CD14-positive monocyte (primary cell): ENCODE measurements around the gene SERPINC1. TPM values are rescaled to one million over a fixed set of nuclear protein-coding genes. Genes with fewer than 3 reads are reported as not detected.
A peak's percentile ranks its signal among the peaks of the same experiment; 100 is the strongest.
"Not testable (repeated sequence)": the region's sequence is repeated elsewhere in the genome, so short reads cannot be mapped to it uniquely, and the experiment has no call there.

Source experiments
- DNase-seq, 3 donors: peaks; one replicate each; pipeline ENCODE4 v3.0.0-alpha.2; 2011 to 2022
- H2AFZ ChIP-seq: 2 replicates; pipeline ENCODE4 v1.6.0; 2012; ENCODE audit warnings: mild to moderate bottlenecking, low read depth, low read length, inconsistent platforms; ENCODE audit not compliant: insufficient read depth, poor library complexity, severe bottlenecking
- H3K27ac ChIP-seq, 2 donors: 1 replicate in 1 of 2; 2 replicates in 1 of 2; pipeline ENCODE4 v1.5.1; 2012 to 2013; ENCODE audit warnings: low read length in 2 of 2, control low read depth in 1 of 2, inconsistent platforms in 1 of 2, low read depth in 1 of 2, mild to moderate bottlenecking in 1 of 2
- H3K27me3 ChIP-seq, 2 donors: one replicate each; pipeline versions ENCODE4 v1.6.0 to v1.6.1; 2011 to 2013; ENCODE audit warnings: low read length in 2 of 2; ENCODE audit not compliant: control insufficient read depth in 2 of 2, insufficient read depth in 2 of 2
- H3K36me3 ChIP-seq, 2 donors: replicated peaks in 1 of 2; 1 replicate in 1 of 2; 2 replicates in 1 of 2; pipeline versions ENCODE4 v1.5.1 to v1.6.1; 2012 to 2013; ENCODE audit warnings: low read length in 2 of 2, control low read depth in 1 of 2, inconsistent platforms in 1 of 2, mild to moderate bottlenecking in 1 of 2; ENCODE audit not compliant: insufficient read depth in 2 of 2, control insufficient read depth in 1 of 2
- H3K4me1 ChIP-seq, 2 donors: 1 replicate in 1 of 2; 2 replicates in 1 of 2; pipeline versions ENCODE4 v1.5.1 to v1.6.1; 2012 to 2013; ENCODE audit warnings: low read length in 2 of 2, control low read depth in 1 of 2, inconsistent platforms in 1 of 2, mild to moderate bottlenecking in 1 of 2, moderate library complexity in 1 of 2; ENCODE audit not compliant: insufficient read depth in 2 of 2, control insufficient read depth in 1 of 2
- H3K4me2 ChIP-seq: replicated peaks from 2 replicates; pipeline ENCODE3; 2012; ENCODE audit warnings: low read length, moderate library complexity, mild to moderate bottlenecking; ENCODE audit not compliant: poor library complexity, severe bottlenecking; ENCODE audit errors: extremely low read depth
- H3K4me3 ChIP-seq, 3 experiments: fragments of 200-600 bp in 1 of 3; sonication (generic) in 1 of 3; replicated peaks in 1 of 3; 1 replicate in 2 of 3; 2 replicates in 1 of 3; pipeline ENCODE4 v1.5.1; 2011 to 2013; ENCODE audit warnings: low read length in 3 of 3, mild to moderate bottlenecking in 3 of 3, control low read depth in 2 of 3, low read depth in 2 of 3, inconsistent platforms in 1 of 3, moderate library complexity in 1 of 3
- H3K79me2 ChIP-seq: 2 replicates; pipeline ENCODE4 v1.6.0; 2012; ENCODE audit warnings: mild to moderate bottlenecking, control low read depth, inconsistent platforms, low read length, moderate library complexity; ENCODE audit not compliant: insufficient read depth
- H3K9ac ChIP-seq: 2 replicates; pipeline ENCODE4 v1.6.0; 2017; ENCODE audit warnings: low read length, mild to moderate bottlenecking; ENCODE audit not compliant: insufficient read depth, poor library complexity, severe bottlenecking
- H3K9me3 ChIP-seq, 2 donors: replicated peaks in 1 of 2; 1 replicate in 1 of 2; 2 replicates in 1 of 2; pipeline versions ENCODE4 v1.5.1 to v1.6.1; 2012 to 2013; ENCODE audit warnings: low read length in 2 of 2, control low read depth in 1 of 2; ENCODE audit not compliant: control insufficient read depth in 1 of 2, insufficient read depth in 1 of 2
- H4K20me1 ChIP-seq: 2 replicates; pipeline ENCODE4 v1.6.0; 2012; ENCODE audit warnings: mild to moderate bottlenecking, low read length, control low read depth, moderate library complexity; ENCODE audit not compliant: insufficient read depth
- H3K27ac Mint-ChIP-seq, 7 donors: one replicate each; pipeline ENCODE4 v1.8.0; 2020; ENCODE audit warnings: mild to moderate bottlenecking in 7 of 7, mixed read lengths in 7 of 7, moderate library complexity in 6 of 7, inconsistent platforms in 2 of 7
- H3K27me3 Mint-ChIP-seq, 3 donors: one replicate each; pipeline ENCODE4 v1.8.0; 2021 to 2022; ENCODE audit warnings: low read depth in 3 of 3, mild to moderate bottlenecking in 3 of 3, mixed read lengths in 3 of 3, moderate library complexity in 3 of 3, inconsistent platforms in 1 of 3
- H3K36me3 Mint-ChIP-seq, 2 donors: one replicate each; pipeline ENCODE4 v1.8.0; 2020; ENCODE audit warnings: mixed read lengths in 2 of 2, inconsistent platforms in 1 of 2, mild to moderate bottlenecking in 1 of 2
- H3K4me1 Mint-ChIP-seq: one replicate; pipeline ENCODE4 v1.8.0; 2020; ENCODE audit warnings: mild to moderate bottlenecking, mixed read lengths
- H3K4me3 Mint-ChIP-seq, 2 donors: one replicate each; pipeline ENCODE4 v1.8.0; 2020; ENCODE audit warnings: mild to moderate bottlenecking in 2 of 2, mixed read lengths in 2 of 2, moderate library complexity in 1 of 2
- H3K9me3 Mint-ChIP-seq, 7 donors: one replicate each; pipeline ENCODE4 v1.8.0; 2020 to 2022; ENCODE audit warnings: mixed read lengths in 7 of 7, mild to moderate bottlenecking in 6 of 7, moderate library complexity in 6 of 7, inconsistent platforms in 2 of 7
- WGBS: methylation state at CpG from one replicate; pipeline ENCODE4 v1.1.5; 2013; ENCODE audit warnings: missing lambda C conversion rate; ENCODE audit not compliant: insufficient coverage; 5-methylcytosine and 5-hydroxymethylcytosine counted together
- intact Hi-C, 2 donors: fragments of 100-400 bp; cut with micrococcal nuclease; formaldehyde crosslinking; loops; one replicate each; pipeline versions ENCODE4 v1.15.0 to v1.15.1; 2023
- polyA plus RNA-seq, 3 donors: library from polyadenylated mRNA; depleted of rRNA in 1 of 3; unstranded in 2 of 3; stranded (reverse) in 1 of 3; fragments of 300-500 nt in 2 of 3; fragments of >200 nt in 1 of 3; fragmentation: Illumina TruSeq in 2 of 3; gene quantifications; 1 replicate in 2 of 3; 2 replicates in 1 of 3; pipeline ENCODE4 v1.2.3, GENCODE V29; 2012 to 2021
- TF ChIP-seq, protein P1 (sequence below): fragments of 200-600 bp; IDR thresholded peaks from one replicate; pipeline ENCODE4 v1.8.0; 2022; ENCODE audit warnings: antibody characterized with exemption, mild to moderate bottlenecking

SERPINC1 gene
- polyA plus RNA-seq, 3 donors = 0.23 TPM; not detected in 2

DNA sequence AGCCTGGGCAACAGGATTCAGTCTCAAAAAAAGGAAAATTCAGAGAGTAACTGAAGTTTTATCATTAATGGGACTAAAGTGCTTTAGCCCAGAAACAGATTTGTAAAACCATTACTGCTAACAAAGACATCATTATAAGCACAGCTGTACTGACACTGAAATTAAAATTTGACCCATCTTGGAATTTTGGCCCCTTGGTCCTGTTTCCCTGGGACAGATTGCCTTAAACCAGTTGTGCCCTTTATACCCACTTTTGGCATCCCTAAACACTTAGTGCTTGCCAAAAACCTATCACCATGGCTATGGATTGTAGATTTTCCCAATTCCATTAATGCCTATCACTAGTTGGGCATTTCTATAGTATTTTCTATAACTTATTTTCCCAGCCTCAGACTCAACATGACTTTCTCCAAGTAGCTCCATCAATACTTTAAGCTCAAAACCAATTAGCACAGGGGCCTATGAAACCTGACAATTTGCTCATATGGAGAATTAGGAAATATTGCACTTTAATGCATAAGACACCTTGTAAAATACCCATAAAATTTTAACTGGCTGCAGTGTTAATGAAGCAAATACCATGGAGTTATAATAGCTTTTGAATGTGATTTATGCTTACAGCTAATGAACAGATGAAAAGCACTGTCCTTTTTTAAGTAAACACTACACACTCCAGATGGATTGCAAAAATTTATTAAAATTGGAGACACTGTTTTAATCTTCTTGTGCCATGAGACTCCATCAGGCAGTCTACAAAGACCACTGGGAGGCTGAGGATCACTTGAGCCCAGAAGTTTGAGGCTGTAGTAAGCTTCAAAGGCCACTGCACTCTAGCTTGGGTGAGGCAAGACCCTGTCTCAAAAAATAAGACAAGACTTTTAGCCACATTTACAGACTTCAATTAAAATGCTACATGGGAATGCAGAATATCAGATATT lies 53.6 kb downstream of the SERPINC1 start:
- intact Hi-C loops = loop anchor here (10.0 kb wide), 2 partner anchors 301 to 389 kb away; partner anchors contain the start of gene PRDX6 (in 1 of the 2)
- Mint-ChIP-seq H3K9me3 (no peaks in the 10 kb centered on the region), H3K4me3 (no peak overlapping the region), H3K27me3 (no peaks in the 10 kb centered on the region), H3K27ac (peak overlapping the region in 3 of 7 donors; percentile 37 to 50 (median 37)), H3K36me3 (peaks cover 47 to 66% of the 10 kb centered on the region in 2 donors), H3K4me1 (peaks cover 29% of the 10 kb centered on the region)
- Histone ChIP-seq H3K4me1 (peaks cover 17 to 22% of the 10 kb centered on the region in 2 donors), H3K79me2 (peaks cover 29% of the 10 kb centered on the region), H3K27me3 (no peaks in the 10 kb centered on the region), H3K9ac (peak overlapping the region; percentile 19), H3K4me2 (no peak overlapping the region), H3K27ac (peak overlapping the region in 1 of 2 donors; percentile 20), H3K9me3 (no peaks in the 10 kb centered on the region), H3K4me3 (no peak overlapping the region), H3K36me3 (peaks cover 48 to 65% of the 10 kb centered on the region in 2 donors), H2AFZ (no peak overlapping the region), H4K20me1 (peaks cover 19% of the 10 kb centered on the region)
- no peak for DNase-seq
- TF ChIP-seq, protein P1, sequence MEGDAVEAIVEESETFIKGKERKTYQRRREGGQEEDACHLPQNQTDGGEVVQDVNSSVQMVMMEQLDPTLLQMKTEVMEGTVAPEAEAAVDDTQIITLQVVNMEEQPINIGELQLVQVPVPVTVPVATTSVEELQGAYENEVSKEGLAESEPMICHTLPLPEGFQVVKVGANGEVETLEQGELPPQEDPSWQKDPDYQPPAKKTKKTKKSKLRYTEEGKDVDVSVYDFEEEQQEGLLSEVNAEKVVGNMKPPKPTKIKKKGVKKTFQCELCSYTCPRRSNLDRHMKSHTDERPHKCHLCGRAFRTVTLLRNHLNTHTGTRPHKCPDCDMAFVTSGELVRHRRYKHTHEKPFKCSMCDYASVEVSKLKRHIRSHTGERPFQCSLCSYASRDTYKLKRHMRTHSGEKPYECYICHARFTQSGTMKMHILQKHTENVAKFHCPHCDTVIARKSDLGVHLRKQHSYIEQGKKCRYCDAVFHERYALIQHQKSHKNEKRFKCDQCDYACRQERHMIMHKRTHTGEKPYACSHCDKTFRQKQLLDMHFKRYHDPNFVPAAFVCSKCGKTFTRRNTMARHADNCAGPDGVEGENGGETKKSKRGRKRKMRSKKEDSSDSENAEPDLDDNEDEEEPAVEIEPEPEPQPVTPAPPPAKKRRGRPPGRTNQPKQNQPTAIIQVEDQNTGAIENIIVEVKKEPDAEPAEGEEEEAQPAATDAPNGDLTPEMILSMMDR = no peak

DNA sequence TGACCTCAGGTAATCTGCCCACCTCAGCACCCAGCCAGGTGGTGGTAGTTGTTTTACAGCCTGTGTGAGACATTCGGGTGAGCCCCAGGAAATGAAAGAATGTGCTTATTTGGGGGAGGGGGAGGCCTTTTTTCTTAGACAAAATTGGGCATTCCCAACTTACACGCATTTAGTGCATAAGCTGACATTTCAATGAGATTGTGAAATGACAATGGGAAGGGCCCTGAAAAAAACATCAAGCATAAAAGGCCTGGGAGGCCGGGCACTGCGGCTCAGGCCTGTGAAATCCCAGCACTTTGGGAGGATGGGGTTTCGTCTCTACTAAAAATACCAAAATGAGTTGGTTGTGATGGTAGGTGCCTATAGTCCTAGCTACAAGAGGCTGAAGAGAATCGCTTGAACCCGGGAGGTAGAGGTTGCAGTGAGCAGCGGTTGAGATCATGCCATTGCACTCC lies 54.3 kb downstream of the SERPINC1 start:
- no peak overlapping the region for H3K4me3 Mint-ChIP-seq
- H3K4me1 ChIP-seq = peaks cover 17 to 21% of the 10 kb centered on the region in 2 donors
- no peak overlapping the region for H2AFZ ChIP-seq
- H3K27me3 ChIP-seq = no peaks in the 10 kb centered on the region
- TF ChIP-seq, protein P1 = no peak
- H4K20me1 ChIP-seq = peaks cover 19% of the 10 kb centered on the region
- DNase-seq = no peak
- WGBS = 70% methylated on average over 5 of the region's 8 CpGs
- intact Hi-C loops = loop anchor here (10.0 kb wide), 2 partner anchors 302 to 388 kb away; partner anchors contain the start of gene PRDX6 (in 1 of the 2)
- H3K4me1 Mint-ChIP-seq = peaks cover 29% of the 10 kb centered on the region
- H3K27ac ChIP-seq = no peak overlapping the region
- H3K27me3 Mint-ChIP-seq = no peaks in the 10 kb centered on the region
- H3K36me3 Mint-ChIP-seq = peaks cover 51 to 71% of the 10 kb centered on the region in 2 donors
- H3K36me3 ChIP-seq = peaks cover 55 to 72% of the 10 kb centered on the region in 2 donors
- no peaks in the 10 kb centered on the region for H3K9me3 Mint-ChIP-seq
- H3K4me3 ChIP-seq = no peak overlapping the region
- no peak overlapping the region for H3K9ac ChIP-seq
- no peaks in the 10 kb centered on the region for H3K9me3 ChIP-seq
- H3K79me2 ChIP-seq = peaks cover 29% of the 10 kb centered on the region
- peak overlapping the region in 3 of 7 donors; percentile 37 to 63 (median 50) for H3K27ac Mint-ChIP-seq
- H3K4me2 ChIP-seq = no peak overlapping the region

DNA sequence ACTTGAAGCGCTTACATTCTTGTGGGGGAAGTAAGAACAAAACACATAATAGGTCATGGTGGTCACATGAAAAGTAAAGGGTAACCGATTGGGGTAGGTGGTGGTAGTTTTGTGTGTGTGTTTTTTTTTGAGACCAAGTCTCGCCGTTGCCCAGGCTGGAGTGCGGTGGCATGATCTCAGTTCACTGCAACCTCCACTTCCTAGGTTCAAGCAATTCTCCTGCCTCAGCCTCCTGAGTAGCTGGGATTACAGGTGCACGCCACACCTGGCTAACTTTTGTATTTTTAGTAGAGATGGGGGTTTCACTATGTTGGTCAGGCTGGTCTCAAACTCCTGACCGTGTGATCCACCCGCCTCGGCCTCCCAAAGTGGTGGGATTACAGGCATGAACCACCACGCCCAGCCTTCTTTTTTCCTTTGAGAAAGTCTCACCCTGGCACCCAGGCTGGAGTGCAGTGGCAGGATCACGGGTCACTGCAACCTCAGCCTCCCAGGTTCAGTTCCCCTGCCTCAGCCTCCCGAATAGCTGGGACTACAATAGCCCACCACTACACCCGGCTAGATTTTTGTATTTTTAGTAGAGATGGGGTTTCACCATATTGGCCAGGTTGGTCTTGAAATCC lies 54.9 kb downstream of the SERPINC1 start:
- H3K9ac ChIP-seq, DNase-seq, H3K27ac ChIP-seq, H2AFZ ChIP-seq, H3K4me3 Mint-ChIP-seq, H3K27me3 ChIP-seq, H3K27me3 Mint-ChIP-seq, H3K9me3 Mint-ChIP-seq, H3K4me2 ChIP-seq, H3K9me3 ChIP-seq, H3K4me3 ChIP-seq: not testable (repeated sequence)
- peaks cover 17 to 20% of the 10 kb centered on the region in 2 donors for H3K4me1 ChIP-seq
- Mint-ChIP-seq H3K36me3 (peaks cover 56 to 77% of the 10 kb centered on the region in 2 donors), H3K4me1 (peaks cover 28% of the 10 kb centered on the region), H3K27ac (peak overlapping the region in 2 of 7 donors; percentile 35 to 63)
- intact Hi-C loops = loop anchor here (10.0 kb wide), 2 partner anchors 303 to 387 kb away; partner anchors contain the start of gene PRDX6 (in 1 of the 2)
- H4K20me1 ChIP-seq = peaks cover 19% of the 10 kb centered on the region
- peaks cover 60 to 77% of the 10 kb centered on the region in 2 donors for H3K36me3 ChIP-seq
- peaks cover 24% of the 10 kb centered on the region for H3K79me2 ChIP-seq
- WGBS = 94% methylated on average over 4 of the region's 13 CpGs
